ENCODE measurements around the gene ITPK1. TPM values are rescaled to one million over a fixed set of nuclear protein-coding genes. Genes with fewer than 3 reads are reported as not detected.

Gene ITPK1
- total RNA-seq, 2 experiments from 2014 or later: 87.0 to 87.4 TPM

DNA sequence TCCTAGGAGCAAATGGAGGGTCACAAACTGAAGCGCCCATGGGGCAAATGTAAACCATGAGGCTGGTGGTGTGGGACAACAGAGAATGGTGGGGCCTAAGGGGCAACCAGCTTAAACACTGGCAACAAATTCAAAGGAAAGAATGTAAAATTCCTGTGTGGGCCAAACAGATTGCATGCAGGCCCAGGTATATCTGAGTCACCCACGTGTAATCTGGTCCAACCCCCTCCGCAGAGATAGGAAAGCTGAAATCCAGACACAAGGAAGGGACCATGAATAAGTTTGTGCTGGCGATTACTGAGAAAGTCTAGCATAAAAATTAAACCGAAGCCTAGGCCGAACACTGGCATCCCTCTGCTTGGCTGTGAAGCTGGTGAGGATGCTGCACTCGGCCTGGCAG, 71.6 kb downstream of the ITPK1 start:
- H3K36me3 Mint-ChIP-seq: peaks cover 9% of the 10 kb centered on the region
- no peaks in the 10 kb centered on the region for H3K27me3 Mint-ChIP-seq
- no peak for DNase-seq
- no peaks in the 10 kb centered on the region for H3K9me3 Mint-ChIP-seq
- H3K4me1 Mint-ChIP-seq: peaks cover 60% of the 10 kb centered on the region
- no peak overlapping the region for H3K4me3 Mint-ChIP-seq
- H3K27ac Mint-ChIP-seq: no peak overlapping the region

GRCh38 chr14:93042968-93043940, 72.5 kb downstream of the ITPK1 start:
- H3K27ac Mint-ChIP-seq: peak overlapping the region; percentile 37

GRCh38 chr14:93041830-93042229, 73.9 kb downstream of the ITPK1 start:
- peaks cover 8% of the 10 kb centered on the region for H3K36me3 Mint-ChIP-seq
- H3K27ac Mint-ChIP-seq: peak overlapping the region; percentile 51
- H3K27me3 Mint-ChIP-seq: no peaks in the 10 kb centered on the region
- H3K4me1 Mint-ChIP-seq: peaks cover 68% of the 10 kb centered on the region
- no peak overlapping the region for H3K4me3 Mint-ChIP-seq
- no peak for DNase-seq
- no peaks in the 10 kb centered on the region for H3K9me3 Mint-ChIP-seq

More at GRCh38 chr14:93042968-93043940, 72.5 kb downstream of the ITPK1 start:
- H3K4me3 Mint-ChIP-seq: no peak overlapping the region
- H3K36me3 Mint-ChIP-seq: peaks cover 9% of the 10 kb centered on the region
- no peaks in the 10 kb centered on the region for H3K9me3 Mint-ChIP-seq
- peaks cover 64% of the 10 kb centered on the region for H3K4me1 Mint-ChIP-seq
- no peak for DNase-seq
- no peaks in the 10 kb centered on the region for H3K27me3 Mint-ChIP-seq

GRCh38 chr14:93040982-93041381, 74.7 kb downstream of the ITPK1 start:
- DNase-seq: no peak
- H3K27me3 Mint-ChIP-seq: no peaks in the 10 kb centered on the region
- peaks cover 66% of the 10 kb centered on the region for H3K4me1 Mint-ChIP-seq
- peaks cover 7% of the 10 kb centered on the region for H3K36me3 Mint-ChIP-seq
- H3K27ac Mint-ChIP-seq: peak overlapping the region; percentile 48
- no peak overlapping the region for H3K4me3 Mint-ChIP-seq
- H3K9me3 Mint-ChIP-seq: no peaks in the 10 kb centered on the region

DNA sequence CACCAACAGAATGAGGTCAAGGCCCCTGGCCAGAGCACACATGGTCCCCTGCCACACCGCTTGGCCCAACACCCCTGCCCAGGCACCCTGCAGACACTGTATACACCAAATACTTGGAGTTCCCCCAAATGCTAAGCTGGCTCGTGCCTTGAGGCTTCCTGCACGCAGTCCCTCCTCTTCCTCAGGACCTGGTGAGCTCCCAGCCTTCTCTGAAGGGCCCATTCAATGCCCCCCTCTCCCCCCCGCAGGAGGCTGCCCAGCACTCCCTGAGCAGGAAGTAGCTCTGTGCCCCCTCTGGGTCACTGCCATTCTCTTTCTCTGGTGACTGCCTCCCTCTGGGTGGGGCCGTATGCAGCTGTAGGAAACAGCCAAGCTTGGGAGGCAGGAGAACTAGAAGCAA, 75.3 kb downstream of the ITPK1 start:
- Mint-ChIP-seq H3K36me3 (peaks cover 4% of the 10 kb centered on the region), H3K27me3 (no peaks in the 10 kb centered on the region), H3K27ac (peak overlapping the region; percentile 25), H3K4me3 (no peak overlapping the region), H3K9me3 (no peaks in the 10 kb centered on the region), H3K4me1 (peaks cover 63% of the 10 kb centered on the region)
- no peak for DNase-seq

- peaks cover 4% of the 10 kb centered on the region for H3K36me3 Mint-ChIP-seq
- H3K4me1 Mint-ChIP-seq: peaks cover 62% of the 10 kb centered on the region
- no peak overlapping the region for H3K4me3 Mint-ChIP-seq
- no peak overlapping the region for H3K27ac Mint-ChIP-seq
- no peak for DNase-seq
- no peaks in the 10 kb centered on the region for H3K9me3 Mint-ChIP-seq
- no peaks in the 10 kb centered on the region for H3K27me3 Mint-ChIP-seq
These were observed 75.9 kb downstream of the ITPK1 start for GRCh38 chr14:93039649-93040315.

DNA sequence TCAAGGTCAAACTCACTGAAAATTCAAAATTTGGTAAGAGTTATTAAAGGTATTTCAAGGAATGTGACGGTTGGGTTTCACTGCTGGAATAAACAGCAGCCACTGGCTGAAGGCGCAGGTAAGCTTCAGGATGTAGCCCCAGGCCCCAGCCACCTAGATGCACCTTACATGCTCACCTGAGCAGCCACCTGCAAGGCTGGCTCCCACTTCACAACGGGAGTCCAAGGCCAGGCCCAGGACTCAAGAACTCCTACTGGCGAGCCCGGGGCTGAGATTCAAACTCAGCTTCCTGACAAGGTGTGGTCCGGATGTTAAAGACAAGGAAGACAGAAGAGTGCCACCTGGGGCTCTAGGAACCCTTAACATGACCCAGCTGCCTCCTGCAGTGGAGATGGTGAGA, 78.4 kb downstream of the ITPK1 start:
- no peaks in the 10 kb centered on the region for H3K27me3 Mint-ChIP-seq
- peaks cover 61% of the 10 kb centered on the region for H3K4me1 Mint-ChIP-seq
- no peak overlapping the region for H3K4me3 Mint-ChIP-seq
- H3K27ac Mint-ChIP-seq: no peak overlapping the region
- DNase-seq: no peak
- H3K9me3 Mint-ChIP-seq: no peaks in the 10 kb centered on the region
- peaks cover 2% of the 10 kb centered on the region for H3K36me3 Mint-ChIP-seq

GRCh38 chr14:93036652-93037345, 78.9 kb downstream of the ITPK1 start:
- peaks cover 56% of the 10 kb centered on the region for H3K4me1 Mint-ChIP-seq
- H3K9me3 Mint-ChIP-seq: no peaks in the 10 kb centered on the region
- no peak overlapping the region for H3K27ac Mint-ChIP-seq
- H3K27me3 Mint-ChIP-seq: no peaks in the 10 kb centered on the region
- H3K36me3 Mint-ChIP-seq: no peaks in the 10 kb centered on the region
- DNase-seq: no peak
- no peak overlapping the region for H3K4me3 Mint-ChIP-seq

DNA sequence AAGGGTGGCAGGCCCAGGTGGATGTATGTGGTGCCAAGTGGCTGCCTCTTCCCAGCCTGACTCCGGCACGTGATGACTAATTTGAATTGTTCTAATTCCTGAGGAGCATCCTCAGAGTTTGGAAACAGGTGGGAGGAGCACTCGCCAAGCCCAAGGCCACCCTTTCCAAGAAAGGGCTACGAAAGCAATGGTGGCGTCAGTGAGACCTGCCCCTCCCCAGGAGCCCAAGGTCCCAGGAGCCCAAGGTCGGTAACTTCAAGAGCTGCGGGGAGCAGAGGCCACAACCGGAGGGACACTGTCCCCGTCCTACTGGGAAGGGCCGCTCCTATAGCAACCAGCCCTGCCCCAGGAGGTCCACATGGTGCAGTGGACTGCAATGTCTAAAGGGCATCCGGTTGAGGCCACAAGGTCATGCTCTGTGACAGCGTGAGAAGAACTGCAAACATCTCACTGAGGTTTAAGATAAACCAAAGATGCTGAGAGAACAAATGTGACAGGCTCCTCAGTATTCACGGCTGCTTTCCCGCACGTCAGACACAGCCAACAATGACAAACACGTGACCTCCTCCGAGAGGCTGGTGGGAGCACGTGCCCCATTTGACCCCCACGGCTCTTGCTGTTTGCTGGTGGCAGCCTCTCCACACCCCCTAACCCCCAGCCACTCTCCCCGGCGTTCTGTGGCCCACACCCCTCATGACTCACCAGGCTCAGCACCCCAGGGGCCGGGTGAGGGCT, 79.6 kb downstream of the ITPK1 start:
- Mint-ChIP-seq H3K4me3 (no peak overlapping the region), H3K36me3 (no peaks in the 10 kb centered on the region), H3K9me3 (no peaks in the 10 kb centered on the region), H3K4me1 (peaks cover 51% of the 10 kb centered on the region), H3K27me3 (no peaks in the 10 kb centered on the region), H3K27ac (peak overlapping the region; percentile 34)
- no peak for DNase-seq

GRCh38 chr14:93035585-93035916, 80.2 kb downstream of the ITPK1 start:
- no peak overlapping the region for H3K27ac Mint-ChIP-seq
- no peak for DNase-seq
- peaks cover 48% of the 10 kb centered on the region for H3K4me1 Mint-ChIP-seq
- no peaks in the 10 kb centered on the region for H3K27me3 Mint-ChIP-seq
- H3K4me3 Mint-ChIP-seq: no peak overlapping the region
- no peaks in the 10 kb centered on the region for H3K9me3 Mint-ChIP-seq
- H3K36me3 Mint-ChIP-seq: no peaks in the 10 kb centered on the region

DNA sequence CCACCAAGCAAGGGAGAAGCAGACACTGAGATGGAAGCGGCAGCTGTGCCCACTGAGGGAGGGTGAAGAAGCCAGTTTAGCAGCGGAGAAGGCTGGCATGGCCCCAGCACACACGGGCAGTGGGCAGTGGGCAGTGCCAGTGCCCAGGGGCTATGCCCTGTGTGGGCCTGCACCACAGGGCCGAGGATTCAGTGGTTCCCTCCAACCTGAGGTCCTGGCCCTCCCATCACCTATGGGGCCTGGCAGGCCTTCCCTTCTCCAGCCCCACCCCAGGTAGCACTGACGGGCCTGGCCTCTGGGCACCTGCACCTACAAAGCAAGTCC, 81.1 kb downstream of the ITPK1 start:
- Mint-ChIP-seq H3K27ac (peak overlapping the region; percentile 90), H3K4me3 (peak overlapping the region; percentile 52), H3K4me1 (peaks cover 46% of the 10 kb centered on the region), H3K36me3 (no peaks in the 10 kb centered on the region), H3K9me3 (no peaks in the 10 kb centered on the region), H3K27me3 (no peaks in the 10 kb centered on the region)
- no peak for DNase-seq

- Mint-ChIP-seq H3K27ac (peak overlapping the region; percentile 90), H3K4me1 (peaks cover 45% of the 10 kb centered on the region), H3K4me3 (peak overlapping the region; percentile 67), H3K36me3 (no peaks in the 10 kb centered on the region), H3K9me3 (no peaks in the 10 kb centered on the region), H3K27me3 (no peaks in the 10 kb centered on the region)
- DNase-seq: peak; percentile 72
These were observed 81.6 kb downstream of the ITPK1 start for GRCh38 chr14:93033983-93034670.

- H3K27me3 Mint-ChIP-seq: no peaks in the 10 kb centered on the region
- DNase-seq: no peak
- H3K36me3 Mint-ChIP-seq: no peaks in the 10 kb centered on the region
- H3K27ac Mint-ChIP-seq: peak overlapping the region; percentile 90
- peaks cover 41% of the 10 kb centered on the region for H3K4me1 Mint-ChIP-seq
- H3K4me3 Mint-ChIP-seq: peak overlapping the region; percentile 67
- no peaks in the 10 kb centered on the region for H3K9me3 Mint-ChIP-seq
These were observed 82.4 kb downstream of the ITPK1 start for GRCh38 chr14:93033084-93033982.

Data from activated naive CD8-positive, alpha-beta T cell treated with anti-CD3 and anti-CD28 coated beads for 36 hours (primary cell).